IMR-90 (cell line): ENCODE data around the gene DGKG. TPM values are rescaled to one million over a fixed set of nuclear protein-coding genes. Genes with fewer than 3 reads are reported as not detected.

Experiments used
- ATAC-seq: fragments of 200-7000 bp; cut with Tn5 transposase; 2 replicates; pipeline ENCODE4 v1.9.1; 2020; ENCODE audit warnings: low read depth, mild to moderate bottlenecking, moderate library complexity
- BruUV-seq: library from RNA; stranded (reverse); fragments of 400-500 nt; replicated peaks from 2 replicates; lab custom pipeline; 2021; lab: Mats Ljungman, UMichigan
- CTCF ChIA-PET: fragments of 300-600 bp; formaldehyde crosslinking; extraction: SDS; loops from one replicate; lab custom pipeline; 2021; ENCODE audit warnings: antibody characterized with exemption; lab: Yijun Ruan, JAX
- POLR2A ChIA-PET: fragments of 300-600 bp; sonication (Branson Sonifier 250); formaldehyde crosslinking; loops from one replicate; lab custom pipeline; 2022; ENCODE audit warnings: antibody characterized with exemption; ENCODE audit not compliant: unreplicated experiment; lab: Charles Lee
- DNase-seq: peaks from one replicate; pipeline ENCODE4 v3.0.0; 2013
- H2AFZ ChIP-seq: replicated peaks from 2 replicates; pipeline ENCODE3; 2013; ENCODE audit warnings: low read length, mild to moderate bottlenecking; ENCODE audit not compliant: poor library complexity
- H2AK5ac ChIP-seq: 2 replicates; pipeline ENCODE4 v1.6.1; 2013; ENCODE audit warnings: low read depth, low read length, inconsistent platforms
- H2AK9ac ChIP-seq: replicated peaks from 2 replicates; pipeline ENCODE3; 2013; ENCODE audit warnings: mild to moderate bottlenecking, low read depth, low read length, moderate library complexity; ENCODE audit not compliant: poor library complexity
- H2BK120ac ChIP-seq: 2 replicates; pipeline ENCODE4 v1.6.1; 2013; ENCODE audit warnings: low read depth, low read length, inconsistent platforms
- H2BK15ac ChIP-seq: 3 replicates; pipeline ENCODE4 v1.6.1; 2013; ENCODE audit warnings: low read depth, low read length, inconsistent platforms
- H2BK20ac ChIP-seq: 2 replicates; pipeline ENCODE4 v1.6.1; 2013; ENCODE audit warnings: low read depth, mild to moderate bottlenecking, inconsistent platforms, low read length, moderate library complexity
- H2BK5ac ChIP-seq: 2 replicates; pipeline ENCODE4 v1.6.1; 2013; ENCODE audit warnings: mild to moderate bottlenecking, low read depth, low read length, inconsistent platforms; ENCODE audit not compliant: poor library complexity, severe bottlenecking
- H3K14ac ChIP-seq: replicated peaks from 2 replicates; pipeline ENCODE4 v1.6.1; 2013; ENCODE audit warnings: low read depth, low read length, inconsistent platforms
- H3K18ac ChIP-seq: 2 replicates; pipeline ENCODE4 v1.6.1; 2013; ENCODE audit warnings: low read depth, low read length, control low read depth
- H3K23ac ChIP-seq: 2 replicates; pipeline ENCODE4 v1.6.1; 2013; ENCODE audit warnings: low read depth, low read length, inconsistent platforms
- H3K27ac ChIP-seq: 2 replicates; pipeline ENCODE4 v1.5.1; 2013; ENCODE audit warnings: mild to moderate bottlenecking, control low read depth, low read length; ENCODE audit not compliant: insufficient read depth
- H3K27me3 ChIP-seq: 2 replicates; pipeline ENCODE4 v1.6.1; 2013; ENCODE audit warnings: low read length; ENCODE audit not compliant: control insufficient read depth, insufficient read depth
- H3K36me3 ChIP-seq: 2 replicates; pipeline ENCODE4 v1.6.1; 2013; ENCODE audit warnings: low read length, mixed read lengths; ENCODE audit not compliant: control insufficient read depth, insufficient read depth
- H3K4ac ChIP-seq: 2 replicates; pipeline ENCODE4 v1.6.1; 2013; ENCODE audit warnings: low read depth, low read length, inconsistent platforms
- H3K4me1 ChIP-seq: 2 replicates; pipeline ENCODE4 v1.6.1; 2013; ENCODE audit warnings: low read length, mixed read lengths; ENCODE audit not compliant: control insufficient read depth, insufficient read depth
- H3K4me2 ChIP-seq: 2 replicates; pipeline ENCODE4 v1.6.1; 2013; ENCODE audit warnings: low read depth, mild to moderate bottlenecking, control low read depth, low read length, moderate library complexity
- H3K4me3 ChIP-seq: 2 replicates; pipeline ENCODE4 v1.5.1; 2013; ENCODE audit warnings: low read depth, mild to moderate bottlenecking, control low read depth, low read length, moderate library complexity; ENCODE audit not compliant: insufficient read depth
- H3K56ac ChIP-seq: 2 replicates; pipeline ENCODE4 v1.6.1; 2013; ENCODE audit warnings: low read length, inconsistent platforms; ENCODE audit not compliant: insufficient read depth; ENCODE audit errors: extremely low read depth
- H3K79me1 ChIP-seq, 2 experiments: 2 replicates each; pipeline ENCODE4 v1.6.1; 2013; ENCODE audit warnings: low read length in 2 of 2, inconsistent platforms in 1 of 2, low read depth in 1 of 2
- H3K9ac ChIP-seq: 2 replicates; pipeline ENCODE4 v1.6.1; 2013; ENCODE audit warnings: low read depth, low read length, control low read depth
- H3K9me1 ChIP-seq: 2 replicates; pipeline ENCODE4 v1.6.1; 2013; ENCODE audit warnings: low read length, inconsistent platforms; ENCODE audit not compliant: insufficient read depth
- H3K9me3 ChIP-seq: 2 replicates; pipeline ENCODE4 v1.6.1; 2013; ENCODE audit warnings: low read length; ENCODE audit not compliant: control insufficient read depth, insufficient read depth
- H4K20me1 ChIP-seq: 2 replicates; pipeline ENCODE4 v1.6.1; 2013; ENCODE audit warnings: low read length, inconsistent platforms; ENCODE audit not compliant: insufficient read depth
- H4K5ac ChIP-seq: 2 replicates; pipeline ENCODE4 v1.6.1; 2013; ENCODE audit warnings: mild to moderate bottlenecking, low read depth, low read length, control low read depth
- H4K8ac ChIP-seq, 2 experiments: 2 replicates each; pipeline ENCODE4 v1.6.1; 2013; ENCODE audit warnings: low read depth in 2 of 2, low read length in 2 of 2, control low read depth in 1 of 2, inconsistent platforms in 1 of 2
- H4K91ac ChIP-seq: 2 replicates; pipeline ENCODE4 v1.6.1; 2013; ENCODE audit warnings: low read depth, low read length, inconsistent platforms; ENCODE audit not compliant: insufficient read depth
- BHLHE40 ChIP-seq: fragments of 150-350 bp; IDR thresholded peaks from 2 replicates; pipeline ENCODE4 v1.6.1; 2016; ENCODE audit warnings: mild to moderate bottlenecking, low read depth, low read length
- CEBPB ChIP-seq: IDR thresholded peaks from 2 replicates; pipeline ENCODE4 v1.6.1; 2012; ENCODE audit warnings: low read depth, low read length, improper control_type of control experiment
- CHD1 ChIP-seq: IDR thresholded peaks from 2 replicates; pipeline ENCODE4 v1.6.1; 2012; ENCODE audit warnings: low read depth, low read length, improper control_type of control experiment
- FOS ChIP-seq: fragments of 150-350 bp; IDR thresholded peaks from 2 replicates; pipeline ENCODE4 v1.6.1; 2016; ENCODE audit warnings: low read depth, low read length
- MAFK ChIP-seq: IDR thresholded peaks from 2 replicates; pipeline ENCODE4 v1.6.1; 2012; ENCODE audit warnings: low read depth, low read length, improper control_type of control experiment
- MAZ ChIP-seq: IDR thresholded peaks from 2 replicates; pipeline ENCODE4 v1.6.1; 2012; ENCODE audit warnings: low read depth, mild to moderate bottlenecking, low read length, improper control_type of control experiment, moderate library complexity, borderline replicate concordance
- MXI1 ChIP-seq: IDR thresholded peaks from 2 replicates; pipeline ENCODE4 v1.6.1; 2012; ENCODE audit warnings: low read depth, mild to moderate bottlenecking, low read length, moderate library complexity, borderline replicate concordance
- NFE2L2 ChIP-seq: fragments of 150-350 bp; IDR thresholded peaks from 2 replicates; pipeline ENCODE4 v1.6.1; 2016; ENCODE audit warnings: low read depth, mild to moderate bottlenecking, low read length
- POLR2A ChIP-seq: IDR thresholded peaks from 2 replicates; pipeline ENCODE4 v1.6.1; 2012; ENCODE audit warnings: mild to moderate bottlenecking, low read depth, low read length
- RAD21 ChIP-seq: IDR thresholded peaks from 2 replicates; pipeline ENCODE4 v1.6.1; 2012; ENCODE audit warnings: low read length, improper control_type of control experiment
- RCOR1 ChIP-seq: IDR thresholded peaks from 2 replicates; pipeline ENCODE4 v1.6.1; 2012; ENCODE audit warnings: mild to moderate bottlenecking, low read length, improper control_type of control experiment; ENCODE audit not compliant: insufficient replicate concordance
- RFX5 ChIP-seq: IDR thresholded peaks from 2 replicates; pipeline ENCODE4 v1.8.0; 2012; ENCODE audit warnings: low read depth, mild to moderate bottlenecking, low read length, moderate library complexity
- SMC3 ChIP-seq: fragments of 150-350 bp; IDR thresholded peaks from 2 replicates; pipeline ENCODE4 v1.6.1; 2016; ENCODE audit warnings: low read depth, mild to moderate bottlenecking, antibody characterized with exemption, low read length, moderate library complexity
- WGBS, 2 experiments: methylation state at CpG; one replicate each; pipeline versions ENCODE4 v1.1.5 to v1.1.7; 2013; ENCODE audit warnings: missing lambda C conversion rate in 2 of 2; ENCODE audit not compliant: insufficient read length in 1 of 2; ENCODE audit errors: extremely low coverage in 2 of 2; 5-methylcytosine and 5-hydroxymethylcytosine counted together
- dilution Hi-C: fragments of 300-500 bp; cut with HindIII; formaldehyde crosslinking; loops from one replicate; pipeline ENCODE4 v1.14.3; 2018; ENCODE audit warnings: low sequenced_read_pairs; ENCODE audit not compliant: unreplicated experiment
- in situ Hi-C: fragments of 300-500 bp; cut with MboI; formaldehyde crosslinking; loops from 3 replicates; pipeline ENCODE4 v1.14.3; 2019; ENCODE audit warnings: low sequenced_read_pairs, inconsistent platforms, mixed read lengths
- intact Hi-C: fragments of 100-400 bp; cut with micrococcal nuclease; formaldehyde crosslinking; loops from 2 replicates; pipeline ENCODE4 v1.10.0; 2022
- polyA plus RNA-seq, 3 experiments: library from polyadenylated mRNA; depleted of rRNA; stranded (reverse); fragments of >200 nt; gene quantifications; 2 replicates each; pipeline ENCODE4 v1.2.3, GENCODE V29; 2012; ENCODE audit warnings: low replicate concordance in 1 of 3
- total RNA-seq: library from RNA; depleted of rRNA; stranded (reverse); fragments of >200 nt; gene quantifications from 2 replicates; pipeline ENCODE4 v1.2.3, GENCODE V29; 2012
- TF ChIP-seq, protein P1 (sequence below): fragments of 150-350 bp; IDR thresholded peaks from 2 replicates; pipeline ENCODE4 v1.6.1; 2016; ENCODE audit warnings: low read depth, mild to moderate bottlenecking, low read length, moderate library complexity, borderline replicate concordance
- TF ChIP-seq, protein P2 (sequence below): fragments of 150-350 bp; IDR thresholded peaks from 2 replicates; pipeline ENCODE4 v1.6.1; 2017; ENCODE audit warnings: mild to moderate bottlenecking, antibody characterized with exemption, low read length, low read depth
- TF ChIP-seq, protein P3 (sequence below): conservative IDR thresholded peaks from 2 replicates; pipeline ENCODE4 v1.5.1; 2012; ENCODE audit warnings: mild to moderate bottlenecking, low read depth, low read length, improper control_type of control experiment

DGKG gene
- total and polyA plus RNA-seq, 2 of the 4 experiments (the other 2 are of a cell fraction) = 1.2 to 4.1 TPM

DNA sequence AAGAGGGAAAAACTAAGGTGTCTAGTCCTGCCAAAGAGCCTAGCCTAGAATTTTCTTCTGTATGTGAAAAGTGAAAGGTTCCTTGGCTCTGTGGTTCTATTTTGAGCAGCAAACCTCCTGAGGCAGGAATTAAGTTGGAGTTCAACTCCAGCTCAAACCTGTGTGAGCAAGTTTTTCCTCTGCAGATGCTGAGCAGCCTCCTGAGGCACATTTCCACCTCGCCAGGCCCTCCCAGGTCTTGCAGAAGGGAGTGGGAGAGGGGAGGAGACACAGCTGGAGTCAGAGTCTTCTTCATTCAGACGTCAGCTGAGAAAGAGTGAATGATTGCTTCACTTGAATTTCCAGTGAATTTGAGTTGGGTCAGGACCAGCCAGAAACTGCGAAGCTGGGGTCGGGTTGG lies 183.6 kb downstream of the DGKG start:
- ATAC-seq (no peak), DNase-seq (no peak)
- Histone ChIP-seq H3K4me1 (no peaks in the 10 kb centered on the region), H4K8ac (no peak overlapping the region), H3K14ac (no peak overlapping the region), H3K79me1 (no peaks in the 10 kb centered on the region), H4K5ac (no peak overlapping the region), H3K36me3 (no peaks in the 10 kb centered on the region), H3K9me1 (no peaks in the 10 kb centered on the region), H2BK5ac (no peak overlapping the region), H2AK5ac (no peak overlapping the region), H2AK9ac (no peak overlapping the region), H3K4ac (no peak overlapping the region), H3K4me2 (no peak overlapping the region), H2BK15ac (no peak overlapping the region), H2AFZ (no peak overlapping the region), H3K18ac (no peak overlapping the region), H3K23ac (no peak overlapping the region), H3K27ac (no peak overlapping the region), H3K9me3 (no peaks in the 10 kb centered on the region), H3K4me3 (no peak overlapping the region), H3K27me3 (peaks cover 42% of the 10 kb centered on the region), H4K20me1 (no peaks in the 10 kb centered on the region), H4K91ac (no peak overlapping the region), H2BK20ac (no peak overlapping the region), H3K56ac (no peak overlapping the region), H2BK120ac (no peak overlapping the region), H3K9ac (no peak overlapping the region)
- no TSS peak for BruUV-seq
- ChIA-PET POLR2A (no interaction called here), CTCF (no interaction called here)
- dilution Hi-C loops (no loop called here), in situ Hi-C loops (no loop called here), intact Hi-C loops (no loop called here)
- no peak for TF ChIP-seq RFX5
- TF ChIP-seq, protein P1, sequence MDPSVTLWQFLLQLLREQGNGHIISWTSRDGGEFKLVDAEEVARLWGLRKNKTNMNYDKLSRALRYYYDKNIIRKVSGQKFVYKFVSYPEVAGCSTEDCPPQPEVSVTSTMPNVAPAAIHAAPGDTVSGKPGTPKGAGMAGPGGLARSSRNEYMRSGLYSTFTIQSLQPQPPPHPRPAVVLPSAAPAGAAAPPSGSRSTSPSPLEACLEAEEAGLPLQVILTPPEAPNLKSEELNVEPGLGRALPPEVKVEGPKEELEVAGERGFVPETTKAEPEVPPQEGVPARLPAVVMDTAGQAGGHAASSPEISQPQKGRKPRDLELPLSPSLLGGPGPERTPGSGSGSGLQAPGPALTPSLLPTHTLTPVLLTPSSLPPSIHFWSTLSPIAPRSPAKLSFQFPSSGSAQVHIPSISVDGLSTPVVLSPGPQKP = no peak
- no peak for TF ChIP-seq POLR2A
- TF ChIP-seq NFE2L2 = no peak
- no peak for TF ChIP-seq FOS
- TF ChIP-seq MAFK = no peak
- no peak for TF ChIP-seq SMC3
- no peak for TF ChIP-seq CEBPB
- no peak for TF ChIP-seq BHLHE40
- TF ChIP-seq RAD21 = no peak
- TF ChIP-seq RCOR1 = no peak
- TF ChIP-seq, protein P2, sequence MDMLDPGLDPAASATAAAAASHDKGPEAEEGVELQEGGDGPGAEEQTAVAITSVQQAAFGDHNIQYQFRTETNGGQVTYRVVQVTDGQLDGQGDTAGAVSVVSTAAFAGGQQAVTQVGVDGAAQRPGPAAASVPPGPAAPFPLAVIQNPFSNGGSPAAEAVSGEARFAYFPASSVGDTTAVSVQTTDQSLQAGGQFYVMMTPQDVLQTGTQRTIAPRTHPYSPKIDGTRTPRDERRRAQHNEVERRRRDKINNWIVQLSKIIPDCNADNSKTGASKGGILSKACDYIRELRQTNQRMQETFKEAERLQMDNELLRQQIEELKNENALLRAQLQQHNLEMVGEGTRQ = no peak
- TF ChIP-seq, protein P3, sequence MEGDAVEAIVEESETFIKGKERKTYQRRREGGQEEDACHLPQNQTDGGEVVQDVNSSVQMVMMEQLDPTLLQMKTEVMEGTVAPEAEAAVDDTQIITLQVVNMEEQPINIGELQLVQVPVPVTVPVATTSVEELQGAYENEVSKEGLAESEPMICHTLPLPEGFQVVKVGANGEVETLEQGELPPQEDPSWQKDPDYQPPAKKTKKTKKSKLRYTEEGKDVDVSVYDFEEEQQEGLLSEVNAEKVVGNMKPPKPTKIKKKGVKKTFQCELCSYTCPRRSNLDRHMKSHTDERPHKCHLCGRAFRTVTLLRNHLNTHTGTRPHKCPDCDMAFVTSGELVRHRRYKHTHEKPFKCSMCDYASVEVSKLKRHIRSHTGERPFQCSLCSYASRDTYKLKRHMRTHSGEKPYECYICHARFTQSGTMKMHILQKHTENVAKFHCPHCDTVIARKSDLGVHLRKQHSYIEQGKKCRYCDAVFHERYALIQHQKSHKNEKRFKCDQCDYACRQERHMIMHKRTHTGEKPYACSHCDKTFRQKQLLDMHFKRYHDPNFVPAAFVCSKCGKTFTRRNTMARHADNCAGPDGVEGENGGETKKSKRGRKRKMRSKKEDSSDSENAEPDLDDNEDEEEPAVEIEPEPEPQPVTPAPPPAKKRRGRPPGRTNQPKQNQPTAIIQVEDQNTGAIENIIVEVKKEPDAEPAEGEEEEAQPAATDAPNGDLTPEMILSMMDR = no peak
- no peak for TF ChIP-seq MXI1
- TF ChIP-seq MAZ = no peak
- no peak for TF ChIP-seq CHD1
- WGBS, 2 experiments = no CpG with 5 or more reads among the region's 4 CpGs
